Cortex of kidney (tissue), 1 donor: ENCODE data around the gene NBPF20.
"Not testable (repeated sequence)": the region's sequence is repeated elsewhere in the genome, so short reads cannot be mapped to it uniquely, and the experiment has no call there.

ENCODE experiments used
- DNase-seq: peaks from one replicate; lab custom pipeline; 2025; lab: John Stamatoyannopoulos, UW

NBPF20 gene

GRCh38 chr1:145425436-145426029 lies at the start of gene NBPF20:
NBPF20 (minus strand) TSS chr1:145425603; CDS start chr1:145405272, 20,331 bp downstream.
- no peak for DNase-seq

GRCh38 chr1:145474837-145475368 lies 49.5 kb upstream of the NBPF20 start:
- not testable (repeated sequence) for DNase-seq

- DNase-seq, result not testable (repeated sequence)
Measured at GRCh38 chr1:145472731-145473130, 47.3 kb upstream of the NBPF20 start.

GRCh38 chr1:145471365-145471764 lies 46.0 kb upstream of the NBPF20 start:
- DNase-seq, result not testable (repeated sequence)

- DNase-seq, result not testable (repeated sequence)
Measured at GRCh38 chr1:145465405-145466144, 40.2 kb upstream of the NBPF20 start.

- DNase-seq, result not testable (repeated sequence)
Measured at GRCh38 chr1:145464708-145465336, 39.4 kb upstream of the NBPF20 start.

GRCh38 chr1:145464017-145464416 lies 38.6 kb upstream of the NBPF20 start:
- DNase-seq, result not testable (repeated sequence)

GRCh38 chr1:145460684-145461083 lies 35.3 kb upstream of the NBPF20 start:
- not testable (repeated sequence) for DNase-seq

GRCh38 chr1:145460048-145460447 lies 34.6 kb upstream of the NBPF20 start:
- DNase-seq, result not testable (repeated sequence)

- not testable (repeated sequence) for DNase-seq
Measured at GRCh38 chr1:145459591-145459990, 34.2 kb upstream of the NBPF20 start.

- DNase-seq, result not testable (repeated sequence)
Measured at GRCh38 chr1:145459063-145459462, 33.7 kb upstream of the NBPF20 start.

GRCh38 chr1:145454824-145455177 lies 29.4 kb upstream of the NBPF20 start:
- not testable (repeated sequence) for DNase-seq

- not testable (repeated sequence) for DNase-seq
Measured at GRCh38 chr1:145453873-145454823, 28.7 kb upstream of the NBPF20 start.

GRCh38 chr1:145452506-145452905 lies 27.1 kb upstream of the NBPF20 start:
- DNase-seq, result not testable (repeated sequence)

GRCh38 chr1:145451914-145452313 lies 26.5 kb upstream of the NBPF20 start:
- DNase-seq, result not testable (repeated sequence)

- not testable (repeated sequence) for DNase-seq
Measured at GRCh38 chr1:145445219-145445618, 19.8 kb upstream of the NBPF20 start.

- DNase-seq, result not testable (repeated sequence)
Measured at GRCh38 chr1:145442340-145442739, 16.9 kb upstream of the NBPF20 start.

- not testable (repeated sequence) for DNase-seq
Measured at GRCh38 chr1:145431363-145432256, 6.2 kb upstream of the NBPF20 start.

- DNase-seq, result not testable (repeated sequence)
Measured at GRCh38 chr1:145430830-145431229, 5.4 kb upstream of the NBPF20 start.

GRCh38 chr1:145429329-145429728 lies 3.9 kb upstream of the NBPF20 start:
- DNase-seq, result not testable (repeated sequence)
